Fibroblast of lung (primary cell): ENCODE measurements around the gene CRABP2. TPM values are rescaled to one million over a fixed set of nuclear protein-coding genes. Genes with fewer than 3 reads are reported as not detected.

Experiments used
- DNase-seq, 2 donors: peaks; one replicate each; pipeline versions ENCODE4 v3.0.0 to v3.0.0-alpha.2; 2010; ENCODE audit warnings: low read depth in 2 of 2
- H2AFZ ChIP-seq: 2 replicates; pipeline ENCODE4 v1.5.1; 2012; ENCODE audit warnings: low read length, control low read depth, inconsistent platforms
- H3K27ac ChIP-seq: 2 replicates; pipeline ENCODE4 v1.5.1; 2011; ENCODE audit warnings: low read length, control low read depth; ENCODE audit not compliant: insufficient read depth
- H3K27me3 ChIP-seq: 2 replicates; pipeline ENCODE4 v1.5.1; 2011; ENCODE audit warnings: mild to moderate bottlenecking, low read length; ENCODE audit not compliant: control insufficient read depth, insufficient read depth
- H3K36me3 ChIP-seq: 2 replicates; pipeline ENCODE4 v1.5.1; 2011; ENCODE audit warnings: low read length; ENCODE audit not compliant: control insufficient read depth, insufficient read depth
- H3K4me1 ChIP-seq: 2 replicates; pipeline ENCODE4 v1.5.1; 2011; ENCODE audit warnings: low read length; ENCODE audit not compliant: control insufficient read depth, insufficient read depth; ENCODE audit errors: extremely low read depth
- H3K4me2 ChIP-seq: 2 replicates; pipeline ENCODE4 v1.5.1; 2011; ENCODE audit warnings: low read length, control low read depth; ENCODE audit not compliant: insufficient read depth; ENCODE audit errors: extremely low read depth
- H3K4me3 ChIP-seq, 4 experiments: fragments of 200-600 bp in 1 of 4; sonication (generic) in 1 of 4; replicated peaks in 1 of 4; 2 replicates each; pipeline ENCODE4 v1.5.1; 2011 to 2016; ENCODE audit warnings: low read length in 4 of 4, low read depth in 3 of 4, mild to moderate bottlenecking in 3 of 4, control low read depth in 2 of 4, inconsistent platforms in 1 of 4, mixed read lengths in 1 of 4; ENCODE audit not compliant: insufficient read depth in 1 of 4; ENCODE audit errors: control extremely low read depth in 1 of 4
- H3K79me2 ChIP-seq: 2 replicates; pipeline ENCODE4 v1.5.1; 2012; ENCODE audit warnings: mild to moderate bottlenecking, low read length, inconsistent platforms; ENCODE audit not compliant: control insufficient read depth, insufficient read depth
- H3K9ac ChIP-seq: 2 replicates; pipeline ENCODE4 v1.5.1; 2011; ENCODE audit warnings: mild to moderate bottlenecking, low read length, control low read depth; ENCODE audit not compliant: insufficient read depth
- H3K9me3 ChIP-seq: 2 replicates; pipeline ENCODE4 v1.5.1; 2012; ENCODE audit warnings: low read depth, low read length; ENCODE audit not compliant: control insufficient read depth, insufficient read depth
- H4K20me1 ChIP-seq: 2 replicates; pipeline ENCODE4 v1.5.1; 2011; ENCODE audit warnings: low read length; ENCODE audit not compliant: control insufficient read depth, insufficient read depth; ENCODE audit errors: extremely low read depth
- EZH2 ChIP-seq: IDR thresholded peaks from 2 replicates; pipeline ENCODE4 v1.5.1; 2012; ENCODE audit warnings: low read length, control low read depth, mild to moderate bottlenecking; ENCODE audit errors: missing control alignments
- polyA plus RNA-seq, 2 donors: library from polyadenylated mRNA; depleted of rRNA in 1 of 2; stranded (reverse) in 1 of 2; unstranded in 1 of 2; fragments of >200 nt; gene quantifications; 2 replicates each; pipeline ENCODE4 v1.2.1, GENCODE V29; 2011 to 2012; ENCODE audit warnings: missing spikeins in 1 of 2
- total RNA-seq: library from RNA; depleted of rRNA; stranded (reverse); fragments of >200 nt; gene quantifications from 2 replicates; pipeline ENCODE4 v1.2.1, GENCODE V29; 2014
- TF ChIP-seq, protein P1 (sequence below), 2 donors: IDR thresholded peaks in 1 of 2; conservative IDR thresholded peaks in 1 of 2; 1 replicate in 1 of 2; 2 replicates in 1 of 2; pipeline ENCODE4 v1.5.1; 2011 to 2012; ENCODE audit warnings: low read length in 2 of 2, control low read depth in 1 of 2, inconsistent platforms in 1 of 2, low read depth in 1 of 2, mild to moderate bottlenecking in 1 of 2

The CRABP2 gene
- total and polyA plus RNA-seq, 2 donors (not counting 1 experiment from before 2014, with no cell fraction given): 48.9 to 70.4 TPM

DNA sequence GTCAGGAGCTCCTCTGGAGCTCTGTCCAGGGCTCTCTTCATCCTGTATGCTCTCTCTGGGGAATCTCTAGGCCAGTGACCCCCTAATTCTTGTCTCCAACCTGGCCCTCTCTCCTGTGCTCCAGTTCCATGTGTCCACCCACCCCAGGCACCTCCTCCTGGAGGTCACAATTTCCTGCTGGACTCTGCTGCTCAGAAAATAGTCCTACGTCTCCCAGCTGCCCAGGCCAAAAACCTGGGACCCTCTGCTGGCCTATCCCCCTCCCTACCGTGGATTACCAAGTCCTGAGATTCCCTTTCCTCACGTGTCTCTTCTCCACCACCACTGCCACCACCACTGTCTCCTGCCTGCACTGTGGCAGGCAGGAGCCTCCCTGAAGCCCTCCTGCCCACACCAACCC lies 39.8 kb downstream of the CRABP2 start:
- Histone ChIP-seq H3K4me2 (peak overlapping the region; percentile 26), H3K36me3 (no peaks in the 10 kb centered on the region), H3K9ac (no peak overlapping the region), H4K20me1 (no peaks in the 10 kb centered on the region), H3K79me2 (no peaks in the 10 kb centered on the region), H3K27ac (peak overlapping the region; percentile 16), H3K27me3 (no peaks in the 10 kb centered on the region), H3K4me3 (no peak overlapping the region), H3K4me1 (peaks cover 62% of the 10 kb centered on the region), H3K9me3 (no peaks in the 10 kb centered on the region), H2AFZ (no peak overlapping the region)
- no peak for DNase-seq
- TF ChIP-seq, protein P1, sequence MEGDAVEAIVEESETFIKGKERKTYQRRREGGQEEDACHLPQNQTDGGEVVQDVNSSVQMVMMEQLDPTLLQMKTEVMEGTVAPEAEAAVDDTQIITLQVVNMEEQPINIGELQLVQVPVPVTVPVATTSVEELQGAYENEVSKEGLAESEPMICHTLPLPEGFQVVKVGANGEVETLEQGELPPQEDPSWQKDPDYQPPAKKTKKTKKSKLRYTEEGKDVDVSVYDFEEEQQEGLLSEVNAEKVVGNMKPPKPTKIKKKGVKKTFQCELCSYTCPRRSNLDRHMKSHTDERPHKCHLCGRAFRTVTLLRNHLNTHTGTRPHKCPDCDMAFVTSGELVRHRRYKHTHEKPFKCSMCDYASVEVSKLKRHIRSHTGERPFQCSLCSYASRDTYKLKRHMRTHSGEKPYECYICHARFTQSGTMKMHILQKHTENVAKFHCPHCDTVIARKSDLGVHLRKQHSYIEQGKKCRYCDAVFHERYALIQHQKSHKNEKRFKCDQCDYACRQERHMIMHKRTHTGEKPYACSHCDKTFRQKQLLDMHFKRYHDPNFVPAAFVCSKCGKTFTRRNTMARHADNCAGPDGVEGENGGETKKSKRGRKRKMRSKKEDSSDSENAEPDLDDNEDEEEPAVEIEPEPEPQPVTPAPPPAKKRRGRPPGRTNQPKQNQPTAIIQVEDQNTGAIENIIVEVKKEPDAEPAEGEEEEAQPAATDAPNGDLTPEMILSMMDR (conservative IDR thresholded peaks at IDR 0.05 in 1 of 2, IDR thresholded peaks at IDR 0.05 in 1 of 2; ENCODE audit: low read depth in 1 of 2, low read length in 2 of 2): no peak
- TF ChIP-seq EZH2: no peak

DNA sequence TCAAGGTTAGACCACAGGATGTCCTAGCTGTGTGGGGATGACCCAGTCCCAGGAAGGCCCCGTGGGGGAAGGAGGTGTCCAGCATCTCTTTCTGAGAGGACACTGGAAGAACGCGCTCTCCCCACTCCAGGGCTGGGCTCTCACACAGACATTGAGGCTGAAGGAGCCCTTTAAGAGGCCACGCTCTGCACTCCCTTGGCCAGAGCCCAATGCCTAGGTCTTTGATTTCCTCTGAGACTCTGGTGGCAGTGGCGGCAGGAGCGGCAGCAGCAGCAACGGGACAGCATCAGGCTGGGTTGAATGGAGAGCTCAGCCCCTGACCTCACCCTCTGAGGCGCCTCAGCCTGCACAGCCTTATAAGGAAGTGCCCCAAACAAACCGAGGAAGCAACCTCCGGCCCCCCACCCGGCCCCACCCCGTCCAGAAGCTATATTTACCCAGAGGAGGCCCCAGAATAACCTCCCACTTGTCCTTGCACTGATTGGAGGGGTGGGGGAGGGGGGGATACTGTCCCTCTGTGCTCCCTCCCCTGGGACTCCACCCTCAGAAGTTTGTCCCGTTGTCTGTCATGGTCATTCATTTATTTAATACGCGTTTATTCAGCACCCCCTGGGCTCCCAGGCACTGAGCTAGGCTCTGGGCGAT lies 40.5 kb downstream of the CRABP2 start:
- H3K4me2 ChIP-seq: peak overlapping the region; percentile 18
- H3K9ac ChIP-seq: peak overlapping the region; percentile 42
- no peak overlapping the region for H3K4me3 ChIP-seq
- no peaks in the 10 kb centered on the region for H3K27me3 ChIP-seq
- no peak for TF ChIP-seq EZH2
- H2AFZ ChIP-seq: no peak overlapping the region
- DNase-seq: peak; percentile 26 to 57
- peak overlapping the region; percentile 75 for H3K27ac ChIP-seq
- H3K4me1 ChIP-seq: peaks cover 66% of the 10 kb centered on the region
- no peaks in the 10 kb centered on the region for H4K20me1 ChIP-seq
- no peaks in the 10 kb centered on the region for H3K79me2 ChIP-seq
- H3K9me3 ChIP-seq: no peaks in the 10 kb centered on the region
- no peaks in the 10 kb centered on the region for H3K36me3 ChIP-seq

DNA sequence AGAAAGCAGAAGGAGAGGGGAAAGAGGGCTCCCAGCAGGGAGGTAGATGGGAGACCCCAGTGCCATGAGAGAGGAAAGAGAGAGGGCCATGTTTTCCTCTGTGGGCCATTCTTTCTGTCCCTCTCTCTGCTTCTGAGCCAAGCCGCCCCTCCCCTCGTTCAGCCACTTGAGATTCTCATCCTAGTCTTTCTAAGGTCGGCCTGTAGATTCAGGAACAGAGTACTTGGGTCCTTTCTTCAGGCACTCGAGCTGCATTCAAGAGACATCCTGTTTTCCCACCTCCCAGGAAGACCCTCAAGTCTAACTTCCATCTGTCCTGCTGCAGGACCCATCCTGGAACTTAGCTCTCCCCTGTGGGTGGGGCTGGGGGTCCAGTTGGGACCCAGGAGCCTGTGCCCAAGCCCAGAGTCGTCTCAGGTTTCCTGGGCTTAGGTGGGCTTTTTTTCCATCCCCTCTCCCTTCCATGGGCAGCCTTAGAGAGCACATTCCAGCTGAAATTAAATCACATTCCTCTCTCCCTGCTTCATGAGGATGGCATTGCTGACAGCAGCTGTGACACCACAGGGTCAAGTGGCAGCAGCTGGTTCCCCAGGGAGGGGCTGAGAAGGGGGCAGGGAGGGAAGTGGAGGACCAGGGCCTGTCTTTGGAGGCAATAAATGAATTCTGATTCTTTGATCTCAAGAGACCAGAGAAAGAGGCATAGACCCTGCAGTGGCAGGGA lies 41.2 kb downstream of the CRABP2 start:
- H3K4me1 ChIP-seq: peaks cover 68% of the 10 kb centered on the region
- no peaks in the 10 kb centered on the region for H3K79me2 ChIP-seq
- peak overlapping the region; percentile 18 for H3K4me2 ChIP-seq
- H3K27ac ChIP-seq: peak overlapping the region; percentile 75
- H3K9ac ChIP-seq: peak overlapping the region; percentile 21
- H4K20me1 ChIP-seq: no peaks in the 10 kb centered on the region
- no peaks in the 10 kb centered on the region for H3K36me3 ChIP-seq
- TF ChIP-seq, protein P1 (conservative IDR thresholded peaks at IDR 0.05 in 1 of 2, IDR thresholded peaks at IDR 0.05 in 1 of 2; ENCODE audit: low read depth in 1 of 2, low read length in 2 of 2): no peak
- TF ChIP-seq EZH2: no peak
- no peaks in the 10 kb centered on the region for H3K27me3 ChIP-seq
- H2AFZ ChIP-seq: no peak overlapping the region
- H3K4me3 ChIP-seq: no peak overlapping the region
- peak; percentile 47 to 52 for DNase-seq
- no peaks in the 10 kb centered on the region for H3K9me3 ChIP-seq
